NB4 (cell line): ENCODE data around the gene HCN2.

ENCODE experiments used
- MAX ChIP-seq: IDR thresholded peaks from 2 replicates; pipeline ENCODE4 v1.6.1; 2011; ENCODE audit warnings: low read depth, low read length
- MYC ChIP-seq: IDR thresholded peaks from 2 replicates; pipeline ENCODE4 v1.6.1; 2011; ENCODE audit warnings: low read depth, low read length
- POLR2A ChIP-seq: IDR thresholded peaks from 2 replicates; pipeline ENCODE4 v1.6.1; 2011; ENCODE audit warnings: mild to moderate bottlenecking; ENCODE audit not compliant: insufficient read length; ENCODE audit errors: extremely low read depth
- TF ChIP-seq, protein P1 (sequence below): IDR thresholded peaks from one replicate; pipeline ENCODE4 v1.5.1; 2012; ENCODE audit warnings: low read depth, low read length

DNA sequence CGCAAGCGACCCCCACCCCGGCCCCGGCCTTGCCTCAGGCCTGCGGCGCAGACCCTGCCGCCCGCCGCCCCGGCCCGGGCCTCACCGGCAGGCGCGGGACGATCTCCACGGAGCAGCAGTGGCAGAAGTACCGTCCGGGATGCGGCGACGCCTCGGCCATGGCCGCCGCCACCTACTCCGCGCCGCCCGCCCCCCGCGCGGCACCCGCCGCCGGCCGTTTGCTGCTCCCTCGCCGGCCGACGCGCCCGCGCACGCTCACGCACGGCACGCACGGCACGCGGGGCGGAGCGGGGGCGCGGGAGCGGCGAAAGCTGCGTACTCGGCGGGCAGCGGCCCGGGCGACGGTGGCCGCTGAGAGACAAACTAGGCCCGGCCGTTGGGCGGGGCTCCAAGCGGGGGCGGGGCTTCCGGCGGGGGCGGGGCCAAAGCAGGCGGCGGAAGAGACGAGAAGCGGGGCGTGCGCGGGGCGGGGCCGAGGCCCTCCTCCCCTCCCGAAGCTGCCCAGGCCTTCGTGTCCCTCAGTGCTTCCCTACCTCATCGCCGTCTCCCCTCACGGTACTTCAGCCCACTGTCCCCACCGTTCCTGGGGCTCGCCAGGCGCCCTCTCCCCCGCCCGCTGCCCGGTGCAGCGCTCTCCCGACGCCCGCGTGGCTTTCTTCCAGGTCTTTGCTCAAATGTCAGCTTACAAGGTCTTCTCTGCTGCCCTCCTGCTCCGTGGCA, 73.4 kb downstream of the HCN2 start, which contains the start of gene RNF126:
- TF ChIP-seq MYC: 0 out of 2 replicates have a peak, but pooled peaks have one; percentile 34
- TF ChIP-seq, protein P1, sequence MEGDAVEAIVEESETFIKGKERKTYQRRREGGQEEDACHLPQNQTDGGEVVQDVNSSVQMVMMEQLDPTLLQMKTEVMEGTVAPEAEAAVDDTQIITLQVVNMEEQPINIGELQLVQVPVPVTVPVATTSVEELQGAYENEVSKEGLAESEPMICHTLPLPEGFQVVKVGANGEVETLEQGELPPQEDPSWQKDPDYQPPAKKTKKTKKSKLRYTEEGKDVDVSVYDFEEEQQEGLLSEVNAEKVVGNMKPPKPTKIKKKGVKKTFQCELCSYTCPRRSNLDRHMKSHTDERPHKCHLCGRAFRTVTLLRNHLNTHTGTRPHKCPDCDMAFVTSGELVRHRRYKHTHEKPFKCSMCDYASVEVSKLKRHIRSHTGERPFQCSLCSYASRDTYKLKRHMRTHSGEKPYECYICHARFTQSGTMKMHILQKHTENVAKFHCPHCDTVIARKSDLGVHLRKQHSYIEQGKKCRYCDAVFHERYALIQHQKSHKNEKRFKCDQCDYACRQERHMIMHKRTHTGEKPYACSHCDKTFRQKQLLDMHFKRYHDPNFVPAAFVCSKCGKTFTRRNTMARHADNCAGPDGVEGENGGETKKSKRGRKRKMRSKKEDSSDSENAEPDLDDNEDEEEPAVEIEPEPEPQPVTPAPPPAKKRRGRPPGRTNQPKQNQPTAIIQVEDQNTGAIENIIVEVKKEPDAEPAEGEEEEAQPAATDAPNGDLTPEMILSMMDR: no peak
- peak; percentile 9; the same call in 1 of the 2 replicates for TF ChIP-seq MAX
- TF ChIP-seq POLR2A: peak; percentile 50
